GM21528 (cell line): Measurements from ENCODE around the gene HCFC1R1.

Experiments used
- ATAC-seq: cut with Tn5 transposase; IDR thresholded peaks from one replicate; pipeline ENCODE4 v1.9.1; 2021; ENCODE audit warnings: mild to moderate bottlenecking, moderate library complexity; ENCODE audit not compliant: unreplicated experiment, low FRiP score

The HCFC1R1 gene

GRCh38 chr16:3020604-3021448, 2.9 kb downstream of the HCFC1R1 start:
- ATAC-seq: no peak

GRCh38 chr16:3020247-3020603, 3.5 kb downstream of the HCFC1R1 start, which contains the start of gene TNFRSF12A:
TNFRSF12A (plus strand) TSS chr16:3020368; CDS start chr16:3020398, 30 bp downstream.
- ATAC-seq: no peak

- no peak for ATAC-seq
Measured at GRCh38 chr16:3019594-3020246, 4.0 kb downstream of the HCFC1R1 start.

GRCh38 chr16:3017794-3018506, 5.8 kb downstream of the HCFC1R1 start, which contains the start of gene CLDN6:
CLDN6 (minus strand) TSS chr16:3018183; CDS start chr16:3016021, 2,162 bp downstream.
- no peak for ATAC-seq

- ATAC-seq: no peak
Measured at GRCh38 chr16:3017344-3017743, 6.4 kb downstream of the HCFC1R1 start.

GRCh38 chr16:3015865-3016521, 7.7 kb downstream of the HCFC1R1 start:
- no peak for ATAC-seq

- no peak for ATAC-seq
Measured at GRCh38 chr16:3014971-3015370, 8.8 kb downstream of the HCFC1R1 start.

- ATAC-seq: no peak
Measured at GRCh38 chr16:3013998-3014690, 9.6 kb downstream of the HCFC1R1 start.

GRCh38 chr16:3013491-3013951, 10.2 kb downstream of the HCFC1R1 start:
- ATAC-seq: no peak

- ATAC-seq: no peak
Measured at GRCh38 chr16:3012828-3013420, 10.8 kb downstream of the HCFC1R1 start, which contains the start of gene CLDN9. CLDN9 (plus strand) TSS chr16:3012923; CDS start chr16:3013363, 440 bp downstream.

GRCh38 chr16:3012246-3012645, 11.5 kb downstream of the HCFC1R1 start:
- ATAC-seq: no peak

- no peak for ATAC-seq
Measured at GRCh38 chr16:3010510-3010909, 13.2 kb downstream of the HCFC1R1 start.

- ATAC-seq: no peak
Measured at GRCh38 chr16:3009568-3010390, 14.0 kb downstream of the HCFC1R1 start.

- ATAC-seq: no peak
Measured at GRCh38 chr16:3008690-3009037, 15.1 kb downstream of the HCFC1R1 start.

GRCh38 chr16:3007957-3008689, 15.6 kb downstream of the HCFC1R1 start:
- no peak for ATAC-seq

- ATAC-seq: no peak
Measured at GRCh38 chr16:3007059-3007956, 16.4 kb downstream of the HCFC1R1 start.

- ATAC-seq: no peak
Measured at GRCh38 chr16:3004781-3005284, 18.9 kb downstream of the HCFC1R1 start.
